ENCODE data around the gene CCDC92.

Gene CCDC92

DNA sequence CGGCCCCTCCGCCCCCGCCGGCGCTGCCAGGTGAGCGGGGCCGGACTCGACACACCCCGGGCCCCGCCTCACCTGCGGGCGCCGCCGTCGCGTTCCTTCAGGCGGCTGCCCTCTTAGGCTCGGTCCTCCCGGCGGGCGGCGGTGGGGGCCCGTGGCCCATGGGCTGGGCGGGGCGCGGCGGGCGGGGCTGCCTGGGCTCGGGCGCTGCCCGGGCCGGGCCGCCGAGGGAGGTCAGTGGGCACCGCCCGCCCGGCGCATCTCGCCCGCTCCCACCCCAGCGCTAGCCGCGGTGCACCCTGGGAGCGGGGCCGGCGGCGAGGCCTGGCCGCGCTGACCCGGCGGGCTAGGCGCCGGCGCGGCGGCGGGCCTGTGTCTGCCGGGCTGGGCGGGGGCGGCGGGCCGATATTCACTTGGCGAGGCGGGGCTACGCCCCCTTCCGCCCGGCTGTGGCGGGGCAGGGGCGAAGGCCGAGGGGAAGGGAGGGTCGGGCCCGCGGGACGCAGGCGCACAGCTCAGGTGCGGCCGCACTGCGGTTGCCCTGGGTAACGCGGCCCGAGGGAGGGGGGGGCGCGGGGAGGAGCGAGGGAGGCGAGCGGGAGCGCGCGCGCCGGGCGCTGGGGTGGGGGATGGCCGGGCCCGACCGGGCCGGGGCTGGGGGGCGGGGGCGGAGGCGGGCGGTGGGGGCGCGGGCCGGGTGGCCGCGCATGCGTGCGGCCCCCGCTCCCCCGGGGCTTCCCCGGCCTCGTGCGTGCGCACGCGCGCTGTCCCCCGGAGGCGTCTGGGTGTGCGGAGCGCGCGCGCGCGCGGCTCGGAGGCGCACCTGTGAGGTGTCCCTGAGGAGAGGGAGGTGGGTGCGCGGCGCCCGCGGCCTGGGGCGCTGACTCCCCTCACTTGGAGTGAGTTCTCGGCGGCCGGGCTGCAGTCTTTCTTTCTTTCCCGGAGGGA, at the start of gene CCDC92, which contains the start of gene ZNF664:
CCDC92 (minus strand) TSS at position 375 of the 945 bp plus-strand sequence. CDS start 28,526 bp downstream, outside the sequence.
ZNF664 (plus strand) TSS at position 759 of the 945 bp plus-strand sequence. CDS start 38,930 bp downstream, outside the sequence.
- DNase-seq (ENCODE audit: low spot score), result peak; percentile 95

- no peak for DNase-seq (ENCODE audit: low spot score)
Observed at GRCh38 chr12:124022161-124022560, 49.5 kb upstream of the CCDC92 start.

DNA sequence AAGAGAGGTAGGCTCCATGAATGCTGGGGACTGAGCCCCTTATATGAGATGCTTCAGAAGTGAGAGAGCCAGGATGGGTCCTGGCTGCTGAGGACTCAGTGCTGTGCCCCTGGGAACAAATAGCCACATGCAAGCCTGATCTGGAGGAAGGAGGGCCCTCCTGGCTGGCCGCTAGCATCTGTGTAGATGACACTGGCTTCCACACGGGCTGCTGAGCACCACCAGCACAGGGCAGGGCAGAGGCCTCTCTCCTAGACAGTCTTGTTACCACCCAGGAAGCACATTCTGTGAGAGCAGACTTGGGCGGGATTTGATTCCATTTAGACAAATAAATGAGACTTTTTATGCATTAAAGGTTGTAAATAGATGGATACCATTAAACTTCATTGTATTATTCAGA, 48.4 kb upstream of the CCDC92 start:
- no peak for DNase-seq (ENCODE audit: low spot score)

- DNase-seq (ENCODE audit: low spot score), result no peak
Observed at GRCh38 chr12:124020514-124020949, 47.9 kb upstream of the CCDC92 start.

DNA sequence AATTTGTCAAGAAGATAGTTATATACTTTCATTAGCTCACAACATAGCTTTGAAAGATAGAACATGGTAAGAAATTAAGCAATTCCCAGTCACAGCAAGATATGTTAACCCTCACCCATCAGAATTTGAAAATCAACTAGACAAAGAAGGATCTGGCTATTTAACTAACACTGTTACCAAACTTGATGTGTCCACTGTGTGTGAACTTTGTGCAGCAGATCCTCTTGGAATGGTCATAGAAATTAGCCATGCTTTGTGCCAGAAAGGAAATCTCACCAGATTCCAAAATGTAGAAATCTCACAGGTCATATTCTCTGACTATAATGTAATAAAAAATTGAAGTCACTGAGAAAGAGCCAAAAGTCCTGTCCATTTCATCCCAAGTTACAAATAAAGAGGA, 46.5 kb upstream of the CCDC92 start:
- DNase-seq (ENCODE audit: low spot score), result no peak

DNA sequence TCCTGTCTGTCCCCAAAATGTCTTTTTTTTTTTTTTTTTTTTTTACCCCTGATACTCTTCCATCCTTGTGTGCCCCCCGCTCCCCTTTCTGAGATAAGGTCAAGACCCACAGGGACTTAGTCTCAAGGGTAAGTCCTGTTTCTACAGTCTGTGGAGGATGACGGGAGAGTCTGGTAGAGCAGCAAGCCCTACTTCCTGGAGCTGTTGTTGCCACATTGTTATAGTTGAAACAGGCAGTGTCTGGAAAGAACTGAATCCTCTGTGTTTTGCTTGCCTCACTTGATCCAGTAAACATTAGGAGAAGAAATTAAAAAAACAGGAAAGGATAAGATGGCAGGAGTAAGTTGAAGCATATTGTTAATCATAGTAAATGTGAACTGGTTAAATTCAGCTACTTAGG, 45.9 kb upstream of the CCDC92 start:
- DNase-seq (ENCODE audit: low spot score), result no peak

DNA sequence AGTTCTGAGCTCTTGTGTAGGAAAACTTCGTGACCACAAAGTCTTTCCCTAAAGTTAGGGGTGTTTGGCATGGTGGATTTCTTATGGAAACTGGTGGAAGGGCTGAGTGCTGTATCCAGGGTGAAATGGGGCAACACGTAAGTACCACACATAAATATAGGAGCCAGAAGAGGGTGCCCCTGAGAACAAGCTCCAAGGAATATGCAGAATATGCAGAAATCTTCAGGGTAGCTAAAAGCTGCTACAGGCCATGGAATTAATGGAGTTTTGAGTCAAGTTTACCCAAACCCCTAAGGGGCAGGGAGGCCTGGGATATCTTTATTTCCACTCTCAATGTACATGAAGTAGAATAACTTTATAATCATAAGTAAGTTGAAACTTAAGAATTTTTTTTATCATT, 44.4 kb upstream of the CCDC92 start:
- no peak for DNase-seq (ENCODE audit: low spot score)

DNA sequence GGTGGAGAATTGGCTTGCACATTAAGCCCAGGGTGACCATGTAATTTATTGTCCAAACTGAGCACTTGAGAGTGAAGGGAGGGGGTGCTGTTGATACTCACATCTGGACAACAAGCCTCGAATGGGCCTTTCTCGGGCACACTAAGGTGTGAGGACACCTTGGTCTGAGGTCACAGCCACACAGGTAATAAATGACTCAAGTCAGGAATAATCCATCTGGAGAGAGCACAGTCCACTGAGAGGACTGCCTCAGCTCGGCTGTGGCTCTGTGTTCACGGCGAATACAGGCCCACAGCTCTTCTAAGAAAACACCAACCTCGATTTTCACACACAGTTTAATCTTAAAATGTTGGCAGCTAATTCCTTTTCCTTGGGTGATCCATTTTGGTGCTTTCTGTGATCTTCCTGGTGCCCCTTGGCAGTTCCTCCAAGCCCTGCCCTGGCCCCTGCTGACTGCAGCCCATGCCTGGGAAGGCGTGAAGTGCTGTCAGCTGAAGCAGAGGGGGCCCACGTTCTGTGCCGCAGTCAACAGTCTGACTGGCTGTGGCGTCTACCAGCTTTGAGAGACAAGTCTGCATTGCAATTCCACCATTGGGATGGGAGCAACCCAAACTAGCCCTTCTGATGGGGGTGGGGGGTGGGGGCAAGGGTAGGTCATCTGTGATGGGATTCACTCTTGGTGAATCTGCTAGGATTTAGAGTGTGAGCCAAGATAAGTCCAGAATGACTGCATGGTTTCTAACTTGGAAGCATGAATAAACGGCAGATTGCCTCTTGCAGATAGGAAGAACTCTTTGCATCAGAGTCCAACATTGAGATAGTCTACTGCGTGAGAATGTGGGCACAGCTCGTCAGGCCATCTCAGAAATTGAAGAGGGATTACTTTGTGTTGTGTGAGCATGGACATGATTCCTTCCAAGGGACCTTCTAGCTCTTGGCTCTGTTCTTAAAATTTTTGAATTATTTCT, 43.1 kb upstream of the CCDC92 start:
- no peak for DNase-seq (ENCODE audit: low spot score)

- no peak for DNase-seq (ENCODE audit: low spot score)
Observed at GRCh38 chr12:124013073-124013472, 40.4 kb upstream of the CCDC92 start.

GRCh38 chr12:124011435-124012115, 38.9 kb upstream of the CCDC92 start:
- no peak for DNase-seq (ENCODE audit: low spot score)

GRCh38 chr12:124010687-124011086, 38.1 kb upstream of the CCDC92 start:
- DNase-seq (ENCODE audit: low spot score), result no peak

GRCh38 chr12:124009781-124010180, 37.1 kb upstream of the CCDC92 start:
- DNase-seq (ENCODE audit: low spot score), result no peak

DNA sequence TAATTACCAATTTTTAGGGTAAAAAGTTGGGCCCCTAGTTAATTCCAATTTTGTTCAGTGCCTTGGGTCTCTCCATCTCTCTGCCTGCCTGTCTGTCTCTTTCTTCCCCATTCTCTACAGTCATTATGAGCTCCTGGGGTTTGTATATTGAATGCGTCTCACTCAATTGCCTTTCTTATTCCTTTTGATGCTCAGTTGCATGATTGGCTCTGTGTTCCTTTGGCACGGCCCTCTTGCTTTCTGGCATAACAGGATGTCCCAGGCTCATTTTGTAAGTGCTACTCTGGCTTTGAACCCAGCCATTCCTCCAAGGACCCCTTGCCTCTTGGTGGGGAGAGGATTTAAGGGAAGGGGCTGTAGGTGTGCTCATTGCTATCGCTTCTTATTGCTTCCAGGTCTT, 36.0 kb upstream of the CCDC92 start:
- no peak for DNase-seq (ENCODE audit: low spot score)

- DNase-seq (ENCODE audit: low spot score), result no peak
Observed at GRCh38 chr12:124007826-124008570, 35.4 kb upstream of the CCDC92 start.

GRCh38 chr12:124006846-124007713, 34.4 kb upstream of the CCDC92 start:
- DNase-seq (ENCODE audit: low spot score), result no peak

- no peak for DNase-seq (ENCODE audit: low spot score)
Observed at GRCh38 chr12:124006085-124006845, 33.6 kb upstream of the CCDC92 start.

DNA sequence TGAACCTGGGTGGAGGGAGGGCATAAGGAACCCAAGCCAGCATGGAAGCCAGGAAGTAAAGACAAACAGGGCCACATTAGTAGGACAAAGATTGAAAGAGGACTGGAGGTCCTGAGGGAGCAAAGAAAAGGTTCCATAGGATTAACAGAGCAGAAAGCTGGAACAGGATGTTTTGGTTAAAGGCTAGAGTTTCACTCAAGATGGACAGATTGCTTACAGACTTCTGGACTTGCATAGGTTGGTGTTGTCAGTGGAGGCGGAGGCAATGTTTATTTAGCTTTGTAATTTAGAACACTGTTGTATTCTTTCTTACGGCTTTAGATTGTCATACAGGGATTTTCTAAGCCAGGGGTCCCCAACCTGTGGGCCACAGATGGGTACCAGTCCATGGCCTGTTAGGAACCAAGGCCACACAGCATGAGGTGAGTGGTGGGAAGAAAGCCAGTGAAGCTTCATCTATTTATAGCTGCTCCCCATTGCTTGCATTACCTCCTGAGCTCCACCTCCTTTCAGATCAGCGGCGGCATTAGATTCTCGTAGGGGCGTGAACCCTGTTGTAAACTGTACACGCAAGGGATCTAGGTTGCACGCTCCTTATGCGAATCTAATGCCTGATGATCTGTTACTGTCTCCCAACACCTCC, 31.7 kb upstream of the CCDC92 start:
- no peak for DNase-seq (ENCODE audit: low spot score)

DNA sequence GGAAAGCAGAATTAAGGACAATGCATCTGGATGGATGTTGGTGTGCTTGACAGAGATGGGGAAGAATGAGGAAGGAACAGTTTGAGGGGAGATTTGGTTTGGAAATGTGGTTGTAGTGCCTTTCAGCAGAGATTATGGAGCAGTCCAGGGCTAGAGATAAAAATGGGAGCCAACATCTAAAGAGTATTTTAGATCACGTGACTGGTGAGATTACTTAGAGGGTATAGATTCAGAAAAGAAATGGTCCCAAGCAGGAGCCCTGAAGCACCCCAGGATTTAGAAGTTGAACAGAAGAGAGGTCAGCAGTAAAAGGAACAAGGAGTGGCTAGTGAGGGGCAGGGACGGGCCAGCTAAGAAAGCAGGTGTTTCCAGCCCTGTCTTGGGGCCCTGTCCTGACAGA, 30.0 kb upstream of the CCDC92 start:
- no peak for DNase-seq (ENCODE audit: low spot score)

Measured in HuH-7.5 (cell line).